Ureter (tissue), 1 donor: ENCODE measurements around the gene VAV1. TPM values are rescaled to one million over a fixed set of nuclear protein-coding genes. Genes with fewer than 3 reads are reported as not detected.
"Not testable (repeated sequence)": the region's sequence is repeated elsewhere in the genome, so short reads cannot be mapped to it uniquely, and the experiment has no call there.

Source experiments
- DNase-seq: peaks from one replicate; pipeline ENCODE4 v3.0.0-alpha.2; 2020; ENCODE audit warnings: low spot score
- total RNA-seq: library from RNA; stranded (reverse); gene quantifications from one replicate; pipeline ENCODE4 v1.2.4, GENCODE V29; 2023
- donor health status: DM: yes; HTN: yes; CAD: no.

Gene VAV1
- total RNA-seq, 1 donor from 2014 or later: 12.1 TPM

DNA sequence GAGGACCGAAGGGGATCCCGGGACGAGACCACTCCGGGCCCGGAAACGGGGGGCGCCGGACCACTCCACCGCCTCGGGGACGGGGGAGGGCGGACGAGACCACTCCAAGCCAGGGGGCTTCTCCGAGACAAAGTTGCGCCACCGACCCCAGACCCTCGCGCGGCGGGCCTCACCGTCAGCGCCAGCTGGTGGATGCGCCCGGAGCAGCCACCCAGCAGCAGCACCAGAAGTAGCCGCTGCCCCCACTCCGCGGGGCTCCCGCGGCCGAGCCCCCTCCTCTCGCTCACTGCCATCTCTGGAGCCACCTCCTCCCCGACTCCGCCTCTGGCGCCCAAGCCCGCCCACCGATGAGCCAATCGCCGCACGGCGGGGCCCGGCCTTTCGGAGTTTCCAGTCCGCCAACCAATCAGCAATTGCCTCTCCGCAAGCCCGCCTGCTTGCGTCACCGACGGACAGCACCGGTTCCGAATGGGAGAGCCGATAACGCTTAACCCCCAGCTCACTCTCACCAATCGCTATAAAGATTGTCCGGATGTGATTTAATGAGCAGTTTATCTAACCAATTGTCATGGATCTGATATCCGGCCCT lies 35.1 kb upstream of the VAV1 start, which contains the start of gene GPR108:
Gene GPR108 (minus strand): TSS at position 297 of the 589 bp plus-strand sequence. CDS start 4 bp downstream, at position 293.
- DNase-seq: peak; percentile 100

DNA sequence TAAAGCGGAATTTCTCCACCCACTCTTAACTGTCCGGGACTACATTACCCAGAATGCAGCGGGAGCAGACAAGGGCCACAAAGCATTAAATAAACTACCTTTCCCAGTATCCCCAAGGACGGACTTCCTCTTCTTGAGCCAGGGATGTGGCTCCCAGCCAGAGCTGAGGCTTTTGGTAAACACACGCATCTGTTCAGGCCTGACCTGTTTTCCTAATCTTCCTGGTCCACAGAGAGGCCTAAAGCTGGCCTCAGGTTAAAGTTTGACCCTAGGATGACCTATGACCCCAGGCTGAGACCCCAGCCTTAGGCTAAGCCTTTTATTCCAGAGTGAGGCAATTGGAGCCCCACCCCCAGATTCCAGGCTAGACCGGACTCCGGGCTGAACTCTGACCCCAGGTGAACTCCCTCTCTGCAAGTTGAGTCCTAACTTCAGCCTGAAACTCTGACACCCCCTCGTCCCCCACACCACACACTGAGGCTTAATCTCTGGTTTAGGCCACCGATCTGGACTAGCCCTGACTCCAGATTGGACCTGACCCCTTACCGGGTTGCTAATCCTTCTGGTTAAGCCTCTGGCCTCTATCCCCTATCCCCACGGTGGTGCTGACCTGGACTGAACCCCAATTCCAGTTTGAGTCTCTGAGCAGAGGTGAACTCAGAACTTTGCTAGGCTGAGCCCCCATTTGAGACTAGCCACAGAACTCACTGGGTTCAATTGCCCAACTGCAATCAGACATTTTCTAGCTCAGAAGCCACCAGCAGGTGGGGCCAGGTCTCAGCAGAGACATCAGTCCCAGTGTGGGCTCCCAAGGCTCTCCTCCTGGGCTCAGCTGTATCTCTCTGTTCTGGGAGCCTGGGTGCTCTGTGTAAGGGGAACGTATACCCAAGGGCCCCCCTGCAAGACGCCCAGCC lies 34.4 kb upstream of the VAV1 start:
- peak; percentile 97 for DNase-seq

DNA sequence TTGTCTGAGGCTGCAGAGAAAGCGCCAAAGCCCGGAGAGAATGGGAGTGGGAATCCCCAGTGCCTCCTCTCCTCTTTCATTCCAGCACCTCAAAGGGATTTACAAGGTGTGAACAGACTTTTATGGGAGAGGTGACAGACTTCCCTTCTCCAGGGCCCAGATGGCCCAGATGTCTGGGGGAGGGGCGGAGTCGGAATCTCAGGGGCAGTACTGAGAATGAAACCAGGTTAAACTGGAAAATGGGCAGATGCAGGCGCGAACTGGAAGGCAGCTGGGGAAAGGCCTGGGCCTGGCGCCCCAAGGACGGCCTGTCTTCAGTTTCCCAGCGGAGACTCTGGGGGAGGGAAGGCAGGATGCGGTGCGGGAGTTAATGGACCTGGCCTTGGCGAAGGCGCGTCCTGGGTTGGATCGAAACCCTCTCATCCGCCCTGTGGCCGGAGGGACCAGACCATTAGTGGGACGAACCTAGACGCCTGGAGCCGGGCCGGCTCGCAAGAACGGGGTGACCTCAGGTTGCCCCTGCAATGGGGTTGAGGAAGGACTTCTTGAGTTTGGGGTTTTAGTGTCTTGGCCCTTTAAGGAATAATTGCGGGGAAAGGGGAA lies 33.6 kb upstream of the VAV1 start:
- peak; percentile 74 for DNase-seq

DNA sequence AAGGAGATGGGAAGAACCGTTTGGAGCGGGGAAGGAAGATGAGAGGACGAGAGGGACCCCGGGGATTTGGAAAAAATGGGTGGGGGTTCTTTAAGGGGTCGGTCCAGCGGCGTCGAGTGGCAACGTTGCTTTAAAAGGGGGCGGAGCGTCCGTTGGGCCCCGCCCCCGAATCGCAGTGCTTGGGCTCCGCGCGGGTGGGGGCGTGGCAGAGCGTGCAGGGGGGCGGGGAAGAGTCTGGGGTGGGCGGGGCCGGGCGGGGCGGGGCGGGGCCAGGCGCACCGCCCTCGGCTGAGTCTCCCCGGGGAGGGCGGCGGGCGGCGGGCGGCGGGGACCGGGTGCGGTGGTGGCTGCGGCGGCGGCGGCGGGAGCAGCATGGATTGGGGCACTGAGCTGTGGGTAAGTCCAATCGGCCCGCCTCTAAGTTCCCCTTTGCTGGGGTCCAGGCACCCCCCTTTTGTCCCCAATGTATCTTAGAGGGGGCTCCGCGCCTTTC lies 33.1 kb upstream of the VAV1 start, which contains the start of gene TRIP10:
Gene TRIP10 (plus strand): TSS at position 291 of the 493 bp plus-strand sequence. CDS start 82 bp downstream, at position 373.
- peak; percentile 88 for DNase-seq

DNA sequence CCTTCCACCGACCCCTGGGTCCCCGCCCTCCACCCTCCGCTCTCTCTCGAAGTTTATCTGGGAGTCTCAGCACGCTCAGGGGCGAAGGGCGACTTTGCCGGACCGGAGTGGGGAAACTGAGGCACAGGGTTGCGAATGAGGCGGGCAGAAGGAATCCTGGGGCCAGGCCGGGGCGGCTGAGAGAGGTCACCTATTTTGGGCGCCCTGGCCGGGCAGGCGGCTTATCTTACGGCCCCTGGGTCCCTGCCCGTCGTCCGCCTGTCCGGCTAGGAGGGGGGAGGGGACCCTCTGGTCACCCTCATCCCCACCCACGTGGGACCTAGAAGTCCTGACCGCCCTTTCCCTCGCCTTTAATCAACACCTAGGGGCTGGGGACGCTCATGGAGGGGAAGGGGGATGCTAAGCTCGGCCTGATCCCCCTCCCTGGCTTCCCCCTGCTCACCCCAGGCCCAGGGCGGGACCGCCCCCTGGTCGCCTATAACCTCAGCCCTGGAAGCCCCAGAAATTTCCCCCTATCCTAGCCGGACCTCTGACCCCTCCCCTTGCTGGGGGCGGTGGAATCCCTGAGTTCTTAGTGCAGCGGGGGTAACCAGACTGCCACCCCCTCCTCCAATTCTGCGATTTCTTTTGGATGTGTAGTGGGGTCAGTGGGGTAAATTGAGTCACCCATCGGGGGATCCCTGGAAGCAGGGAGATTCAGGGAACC lies 32.5 kb upstream of the VAV1 start:
- peak; percentile 57 for DNase-seq

DNA sequence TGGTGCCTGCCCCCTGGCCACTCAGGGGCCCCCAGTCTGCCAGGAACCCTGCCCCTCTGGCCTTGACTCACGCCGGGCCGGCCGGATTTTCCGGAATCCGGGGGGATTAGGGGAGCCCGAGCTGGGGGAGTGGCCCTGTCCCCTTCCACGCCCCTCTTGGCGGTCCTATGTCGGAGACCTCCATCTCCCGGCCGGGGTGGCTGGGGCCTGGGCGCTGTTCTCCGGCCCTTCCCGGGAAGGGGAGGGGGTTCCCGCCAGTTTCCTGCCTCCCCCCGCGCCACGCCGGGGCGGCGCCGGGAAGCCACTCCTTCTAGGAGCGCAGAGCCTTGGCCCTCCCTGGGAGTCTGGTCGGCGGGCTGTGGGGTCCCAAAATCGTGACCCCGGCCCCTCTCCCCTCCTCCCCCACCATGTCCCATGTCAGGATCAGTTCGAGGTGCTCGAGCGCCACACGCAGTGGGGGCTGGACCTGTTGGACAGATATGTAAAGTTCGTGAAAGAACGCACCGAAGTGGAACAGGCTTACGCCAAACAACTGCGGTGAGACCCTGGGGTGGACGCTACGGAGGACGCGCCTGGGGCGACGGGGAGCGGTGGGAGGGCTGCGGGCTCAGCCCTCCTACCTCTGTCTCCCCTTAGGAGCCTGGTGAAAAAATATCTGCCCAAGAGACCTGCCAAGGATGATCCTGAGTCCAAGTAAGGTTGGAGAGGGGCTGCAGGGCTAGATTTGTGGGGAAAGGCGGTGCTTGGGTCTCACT lies 31.7 kb upstream of the VAV1 start:
- peak; percentile 78 for DNase-seq

DNA sequence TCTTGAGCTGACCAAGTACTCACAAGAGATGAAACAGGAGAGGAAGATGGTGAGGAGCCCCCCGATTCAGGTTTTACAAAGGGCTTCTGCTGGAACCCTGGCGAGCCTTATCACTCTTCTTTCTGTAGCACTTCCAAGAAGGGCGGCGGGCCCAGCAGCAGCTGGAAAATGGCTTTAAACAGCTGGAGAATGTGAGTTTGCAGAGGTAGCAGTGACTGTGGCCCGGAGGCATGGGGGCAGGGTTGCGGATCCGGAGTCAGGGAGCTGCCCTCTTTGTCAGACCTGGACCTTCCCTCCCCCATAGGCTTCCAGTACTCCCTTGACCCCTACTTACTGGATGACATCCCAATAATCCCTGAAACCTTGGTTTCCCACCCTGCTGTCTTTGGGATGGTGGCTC lies 29.4 kb upstream of the VAV1 start:
- no peak for DNase-seq

DNA sequence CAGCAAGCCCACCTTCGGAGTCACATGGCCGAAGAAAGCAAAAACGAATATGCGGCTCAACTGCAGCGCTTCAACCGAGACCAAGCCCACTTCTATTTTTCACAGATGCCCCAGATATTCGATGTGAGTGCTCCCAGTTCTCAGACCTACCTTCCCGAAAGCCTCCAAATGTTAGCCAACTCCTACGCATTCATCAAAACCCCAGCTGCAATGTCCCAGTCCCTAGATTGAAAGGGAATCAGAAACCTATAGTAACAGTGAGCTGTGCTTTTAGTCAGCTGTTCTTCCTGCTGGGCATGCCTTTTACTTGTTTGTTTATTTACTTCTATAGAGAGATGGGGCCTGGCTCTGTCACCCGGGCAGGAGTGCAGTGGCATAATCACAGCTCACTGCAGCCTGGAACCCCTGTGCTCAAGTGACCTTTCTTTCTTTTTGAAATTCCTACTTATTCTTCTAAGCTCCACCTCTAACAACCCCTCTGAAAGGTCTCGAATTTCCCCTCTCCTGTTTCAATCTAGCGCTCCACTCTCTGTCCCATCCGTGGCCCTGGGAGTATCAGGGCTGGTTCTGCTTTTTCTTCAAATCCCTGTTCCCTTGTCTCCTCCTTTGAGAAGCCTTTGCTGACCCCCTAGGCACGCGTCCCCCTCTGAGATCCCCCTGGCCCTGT lies 28.7 kb upstream of the VAV1 start:
- peak; percentile 51 for DNase-seq

DNA sequence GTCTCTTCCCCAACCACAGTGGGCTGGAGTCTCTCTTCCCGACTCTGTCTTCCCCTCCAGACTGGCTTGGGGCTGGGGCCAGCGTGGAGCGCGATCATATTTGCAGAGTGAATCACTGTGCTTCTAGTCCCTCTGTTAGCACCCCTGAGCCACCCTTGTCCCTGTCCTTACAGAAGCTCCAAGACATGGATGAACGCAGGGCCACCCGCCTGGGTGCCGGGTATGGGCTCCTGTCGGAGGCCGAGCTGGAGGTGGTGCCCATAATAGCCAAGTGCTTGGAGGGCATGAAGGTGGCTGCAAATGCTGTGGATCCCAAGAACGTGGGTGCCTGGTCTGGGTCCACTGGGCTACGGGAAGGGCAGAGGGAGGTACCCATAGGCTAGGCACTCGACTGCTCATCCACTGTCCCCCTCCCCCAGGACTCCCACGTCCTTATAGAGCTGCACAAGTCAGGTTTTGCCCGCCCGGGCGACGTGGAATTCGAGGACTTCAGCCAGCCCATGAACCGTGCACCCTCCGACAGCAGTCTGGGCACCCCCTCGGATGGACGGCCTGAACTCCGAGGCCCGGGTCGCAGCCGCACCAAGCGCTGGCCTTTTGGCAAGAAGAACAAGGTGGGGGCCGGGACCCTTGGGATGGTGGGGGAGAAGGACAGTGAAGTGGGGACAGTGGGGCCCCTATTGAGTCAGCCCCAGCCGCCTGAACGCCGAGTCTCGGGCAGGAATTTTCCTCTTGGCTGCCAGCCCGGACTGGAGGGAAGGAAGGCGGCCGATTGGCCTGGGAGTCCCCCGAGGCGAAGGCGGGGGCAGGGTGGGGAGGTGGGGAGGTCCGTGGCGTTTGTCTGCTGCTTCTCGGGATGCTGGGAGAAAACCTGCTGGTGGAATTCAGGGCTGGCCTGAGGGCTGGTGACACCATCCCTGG lies 27.9 kb upstream of the VAV1 start:
- DNase-seq: peak; percentile 95

DNA sequence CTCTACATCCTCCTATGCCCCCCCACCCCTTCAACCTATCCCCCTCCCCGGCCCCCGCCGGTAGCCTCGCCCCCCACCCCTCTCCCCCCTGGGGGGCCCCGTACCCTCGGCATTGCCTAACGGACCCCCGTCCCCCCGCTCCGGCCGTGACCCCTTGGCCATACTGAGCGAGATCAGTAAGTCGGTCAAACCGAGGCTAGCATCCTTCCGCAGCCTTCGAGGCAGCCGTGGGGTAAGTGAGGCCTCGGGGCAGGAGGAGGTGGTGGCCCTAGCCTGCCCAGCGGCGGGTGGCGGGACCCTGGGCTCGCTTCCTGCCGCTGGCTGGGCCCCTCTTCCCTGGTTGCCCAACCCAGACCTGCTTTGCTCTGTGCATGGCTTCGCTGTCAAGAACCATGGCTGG lies 26.5 kb upstream of the VAV1 start:
- no peak for DNase-seq

DNA sequence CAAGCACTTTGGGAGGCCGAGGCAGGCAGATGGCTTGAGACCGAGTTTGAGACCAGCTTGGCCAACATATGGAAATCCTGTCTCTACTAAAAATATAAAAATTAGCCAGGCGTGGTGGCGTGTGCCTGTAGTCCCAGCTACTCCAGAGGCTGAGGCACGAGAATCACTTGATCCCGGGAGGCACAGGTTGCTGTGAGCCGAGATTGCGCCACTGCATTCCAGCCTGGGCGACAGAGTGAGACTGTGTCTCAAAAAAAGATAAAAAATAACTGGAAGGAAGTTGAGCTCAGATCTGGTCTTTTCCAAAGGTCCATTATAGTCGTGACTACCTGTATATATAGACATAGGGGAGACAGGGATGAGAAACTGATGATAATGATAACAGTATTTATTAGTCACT lies 24.0 kb upstream of the VAV1 start:
- DNase-seq: not testable (repeated sequence)

DNA sequence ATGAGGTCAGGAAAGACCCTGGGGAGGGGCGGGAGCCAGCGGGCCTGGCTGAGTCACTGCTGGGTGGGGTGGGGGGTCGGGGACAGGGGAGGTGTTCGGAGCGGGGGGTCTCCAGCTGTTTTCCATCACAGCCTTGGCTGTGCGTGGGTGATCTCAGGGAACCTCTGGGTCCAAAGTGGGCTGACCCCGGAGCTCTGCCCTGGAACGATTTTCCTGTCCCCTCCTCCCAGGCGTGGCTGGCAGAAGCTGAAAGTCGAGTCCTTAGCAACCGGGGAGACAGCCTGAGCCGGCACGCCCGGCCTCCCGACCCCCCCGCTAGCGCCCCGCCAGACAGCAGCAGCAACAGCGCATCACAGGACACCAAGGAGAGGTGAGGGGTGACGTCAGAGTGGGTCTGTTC lies 22.4 kb upstream of the VAV1 start:
- DNase-seq: peak; percentile 61

DNA sequence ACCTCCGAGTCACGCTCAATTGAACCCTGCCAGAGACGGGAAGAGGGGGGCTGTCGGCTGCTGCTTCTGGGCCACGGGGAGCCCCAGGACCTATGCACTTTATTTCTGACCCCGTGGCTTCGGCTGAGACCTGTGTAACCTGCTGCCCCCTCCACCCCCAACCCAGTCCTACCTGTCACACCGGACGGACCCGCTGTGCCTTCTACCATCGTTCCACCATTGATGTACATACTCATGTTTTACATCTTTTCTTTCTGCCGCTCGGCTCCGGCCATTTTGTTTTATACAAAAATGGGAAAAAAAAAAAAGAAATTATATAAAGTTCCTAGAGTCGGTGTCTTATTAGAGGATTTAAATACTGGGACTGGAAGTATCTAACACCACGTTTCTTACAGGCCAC lies 21.3 kb upstream of the VAV1 start:
- DNase-seq: no peak

DNA sequence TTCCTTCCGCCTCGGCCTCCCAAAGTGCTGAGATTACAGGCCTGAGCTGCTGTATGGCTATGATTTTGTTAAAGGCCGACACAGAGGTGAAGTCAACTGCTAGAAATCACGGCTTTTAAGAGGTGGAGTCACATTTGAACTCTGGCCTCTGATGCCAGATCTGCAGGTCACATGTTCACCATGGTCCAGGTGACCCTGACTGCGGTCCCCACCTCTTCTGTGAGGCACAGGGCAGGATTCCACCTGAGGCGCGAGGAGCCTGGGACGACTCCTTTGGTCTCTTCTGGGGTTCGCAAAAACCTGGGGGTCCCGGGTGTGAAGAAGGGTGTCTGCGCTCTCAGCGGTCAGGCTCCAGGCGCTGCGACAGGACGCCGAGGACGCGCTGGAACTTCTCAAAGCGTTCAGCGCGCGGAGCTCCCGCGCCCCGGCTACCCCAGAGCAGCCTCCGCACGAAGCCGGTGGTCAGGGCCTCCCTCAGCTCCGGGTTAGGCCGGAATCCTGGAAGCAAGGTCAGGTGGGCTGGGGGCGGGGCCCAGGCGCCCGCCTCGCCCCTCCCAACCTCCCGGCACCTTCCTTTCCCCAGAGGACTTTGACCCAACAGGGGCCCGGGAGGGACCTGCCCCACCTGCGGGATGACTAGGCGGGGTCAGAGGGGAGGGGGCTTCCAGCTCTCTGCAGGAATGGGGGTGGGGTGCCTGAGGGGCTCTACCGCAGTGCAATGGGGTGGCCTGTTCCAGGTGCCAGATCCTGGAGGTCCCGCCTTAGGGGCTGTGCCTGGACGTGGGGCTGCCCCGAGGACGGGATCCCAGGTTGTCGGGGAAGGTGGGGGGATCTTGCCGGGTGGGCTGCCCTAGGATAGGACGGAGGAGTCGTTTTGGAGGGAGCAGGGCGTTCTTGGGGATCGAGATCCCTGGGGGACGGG lies 20.0 kb upstream of the VAV1 start:
- DNase-seq: no peak

DNA sequence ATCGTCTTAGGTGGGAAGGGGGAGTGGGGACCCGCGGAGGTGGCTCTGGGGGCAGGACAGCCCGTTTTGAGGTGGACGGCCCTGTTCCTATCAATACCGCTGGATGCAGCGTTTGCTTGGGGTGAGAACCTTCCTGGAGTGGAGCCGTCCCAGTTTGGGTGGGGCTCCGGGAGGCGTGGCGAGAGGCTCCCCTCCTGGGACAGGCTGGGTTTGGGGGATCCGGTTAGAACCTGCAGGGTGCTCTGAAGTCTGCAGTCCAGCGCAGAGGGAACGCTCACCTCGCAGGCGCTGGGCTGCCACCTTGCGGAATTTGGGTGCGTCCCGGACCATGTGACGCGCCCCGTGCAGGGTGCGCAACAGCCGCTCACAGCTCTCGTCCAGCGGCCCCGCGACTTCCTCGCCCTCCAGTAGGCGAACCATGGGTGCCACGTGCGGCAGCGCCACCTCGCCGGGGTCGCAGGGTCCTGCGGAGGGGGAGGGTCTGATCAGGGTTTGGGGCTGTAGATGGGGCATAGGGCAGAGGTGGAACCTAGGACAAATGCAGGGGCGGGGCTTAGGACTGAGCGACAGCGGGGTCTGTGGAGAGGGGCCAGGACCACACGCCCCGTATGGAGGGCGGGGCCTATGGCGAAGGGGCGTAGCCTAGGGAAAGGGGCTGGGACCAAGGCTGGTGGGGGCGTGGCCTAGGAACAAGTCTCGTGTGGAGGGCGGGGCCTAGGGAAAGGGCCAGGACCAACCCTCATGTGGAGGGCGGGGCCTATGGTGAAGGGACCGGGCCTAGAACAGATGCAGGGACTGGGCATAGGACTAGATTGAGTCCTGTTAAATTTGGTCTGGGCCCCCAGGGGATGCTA lies 19.1 kb upstream of the VAV1 start:
- peak; percentile 81 for DNase-seq

DNA sequence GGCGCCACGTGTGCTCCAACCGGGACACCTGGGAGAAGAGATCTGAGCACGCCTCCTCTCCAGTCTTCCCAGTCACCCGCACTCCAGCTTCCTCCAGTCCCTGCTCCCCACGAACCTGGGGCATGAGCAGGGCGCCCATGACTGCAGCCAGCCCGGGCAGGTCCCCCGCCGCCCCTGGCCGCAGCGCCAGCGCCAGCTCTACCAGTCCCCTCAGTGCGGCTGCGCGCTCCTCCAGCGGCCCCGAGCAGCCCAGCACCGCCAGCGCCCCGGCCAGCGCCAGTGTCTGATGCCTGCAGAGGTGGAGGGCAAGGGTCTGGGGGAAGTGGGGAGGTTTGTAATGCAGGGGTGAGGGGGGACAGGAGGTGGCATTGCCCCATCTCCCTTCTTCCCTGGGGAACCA lies 18.4 kb upstream of the VAV1 start:
- DNase-seq: no peak
